HepG2 (cell line): ENCODE measurements around the gene PDIK1L. TPM values are rescaled to one million over a fixed set of nuclear protein-coding genes. Genes with fewer than 3 reads are reported as not detected.
A peak's percentile ranks its signal among the peaks of the same experiment; 100 is the strongest.

Experiments used
- DMAP1 ChIP-seq: IDR thresholded peaks from 2 replicates; pipeline ENCODE4 v1.6.1; 2016
- FLYWCH1 ChIP-seq: sonication (generic); formaldehyde crosslinking; IDR thresholded peaks from 2 replicates; pipeline ENCODE4 v1.8.1; 2023; ENCODE audit warnings: mild to moderate bottlenecking, missing genetic modification reagents
- FOXA3 ChIP-seq: IDR thresholded peaks from 2 replicates; pipeline ENCODE4 v1.6.1; 2016; ENCODE audit warnings: missing genetic modification reagents, missing compliant biosample characterization
- FOXK1 ChIP-seq: sonication (generic); formaldehyde crosslinking; IDR thresholded peaks from 2 replicates; pipeline ENCODE4 v1.4.0; 2020; ENCODE audit warnings: low read depth, missing genetic modification reagents, borderline replicate concordance
- GPBP1L1 ChIP-seq: sonication (generic); formaldehyde crosslinking; IDR thresholded peaks from 2 replicates; pipeline ENCODE4 v1.5.0; 2020; ENCODE audit warnings: mild to moderate bottlenecking, missing genetic modification reagents
- HDAC2 ChIP-seq: sonication (generic); formaldehyde crosslinking; IDR thresholded peaks from 2 replicates; pipeline ENCODE4 v1.4.0; 2020; ENCODE audit warnings: missing genetic modification reagents
- MYNN ChIP-seq: sonication (generic); formaldehyde crosslinking; IDR thresholded peaks from 2 replicates; pipeline ENCODE4 v1.4.0; 2020; ENCODE audit warnings: mild to moderate bottlenecking, low read depth, missing genetic modification reagents
- MZF1 ChIP-seq: sonication (generic); formaldehyde crosslinking; IDR thresholded peaks from 2 replicates; pipeline ENCODE4 v1.8.1; 2023; ENCODE audit warnings: mild to moderate bottlenecking, missing genetic modification reagents, borderline replicate concordance
- PLRG1 ChIP-seq: fragments of 450-650 bp; conservative IDR thresholded peaks from 2 replicates; pipeline ENCODE4 v1.6.1; 2016
- SAP130 ChIP-seq: IDR thresholded peaks from 2 replicates; pipeline ENCODE4 v1.6.1; 2016; ENCODE audit warnings: low read depth
- SRF ChIP-seq: IDR thresholded peaks from 2 replicates; pipeline ENCODE4 v1.6.1; 2011; ENCODE audit warnings: mild to moderate bottlenecking, low read depth, low read length, moderate library complexity
- SRY ChIP-seq: sonication (generic); formaldehyde crosslinking; IDR thresholded peaks from 2 replicates; pipeline ENCODE4 v1.8.0; 2022; ENCODE audit warnings: mild to moderate bottlenecking, missing genetic modification reagents
- TBL1XR1 ChIP-seq: fragments of 150-350 bp; IDR thresholded peaks from 2 replicates; pipeline ENCODE4 v1.6.1; 2014; ENCODE audit warnings: borderline replicate concordance, low read length; ENCODE audit not compliant: partially characterized antibody
- ZBTB38 ChIP-seq: sonication (generic); formaldehyde crosslinking; IDR thresholded peaks from 2 replicates; pipeline ENCODE4 v1.5.1; 2020; ENCODE audit warnings: mild to moderate bottlenecking, missing genetic modification reagents
- ZFY ChIP-seq: sonication (generic); formaldehyde crosslinking; IDR thresholded peaks from 2 replicates; pipeline ENCODE4 v1.4.0; 2020; ENCODE audit warnings: missing genetic modification reagents
- ZKSCAN8 ChIP-seq: IDR thresholded peaks from 2 replicates; pipeline ENCODE4 v1.6.1; 2016; ENCODE audit warnings: borderline replicate concordance, missing genetic modification reagents, missing compliant biosample characterization
- ZNF121 ChIP-seq: sonication (generic); formaldehyde crosslinking; IDR thresholded peaks from 2 replicates; pipeline ENCODE4 v1.5.0; 2020; ENCODE audit warnings: mild to moderate bottlenecking, missing genetic modification reagents
- ZNF350 ChIP-seq: sonication (generic); formaldehyde crosslinking; IDR thresholded peaks from 2 replicates; pipeline ENCODE4 v1.4.0; 2020; ENCODE audit warnings: mild to moderate bottlenecking, low read depth, missing genetic modification reagents, borderline replicate concordance
- ZNF382 ChIP-seq: sonication (generic); formaldehyde crosslinking; IDR thresholded peaks from 2 replicates; pipeline ENCODE4 v1.5.0; 2020; ENCODE audit warnings: missing genetic modification reagents, mild to moderate bottlenecking, borderline replicate concordance
- ZNF44 ChIP-seq: sonication (generic); formaldehyde crosslinking; IDR thresholded peaks from 2 replicates; pipeline ENCODE4 v1.5.1; 2020; ENCODE audit warnings: mild to moderate bottlenecking, missing genetic modification reagents
- ZNF552 ChIP-seq: sonication (generic); formaldehyde crosslinking; IDR thresholded peaks from 2 replicates; pipeline ENCODE4 v1.9.0; 2022; ENCODE audit warnings: missing genetic modification reagents, mild to moderate bottlenecking, borderline replicate concordance
- ZNF567 ChIP-seq: sonication (generic); formaldehyde crosslinking; IDR thresholded peaks from 2 replicates; pipeline ENCODE4 v1.8.1; 2023; ENCODE audit warnings: mild to moderate bottlenecking, missing genetic modification reagents, borderline replicate concordance
- ZNF607 ChIP-seq: sonication (generic); formaldehyde crosslinking; IDR thresholded peaks from 2 replicates; pipeline ENCODE4 v1.5.1; 2020; ENCODE audit warnings: missing genetic modification reagents, mild to moderate bottlenecking, borderline replicate concordance
- ZNF672 ChIP-seq: sonication (generic); formaldehyde crosslinking; IDR thresholded peaks from 2 replicates; pipeline ENCODE4 v1.8.1; 2022; ENCODE audit warnings: missing genetic modification reagents
- polyA plus RNA-seq, 8 experiments: library from polyadenylated mRNA; depleted of rRNA in 3 of 8; stranded (reverse) in 7 of 8; unstranded in 1 of 8; fragments of >200 nt; fragmentation: Illumina TruSeq in 4 of 8; extraction: Trizol in 4 of 8; gene quantifications; 2 replicates each; pipeline versions ENCODE4 v1.2.1 to v1.2.3, GENCODE V29; 2011 to 2016; ENCODE audit warnings: low read depth in 4 of 8, missing spikeins in 1 of 8, mixed read lengths in 1 of 8; ENCODE audit not compliant: insufficient read depth in 1 of 8
- total RNA-seq, 5 experiments: library from RNA; depleted of rRNA; stranded (reverse); fragments of >200 nt; fragmentation: Illumina TruSeq; extraction: Trizol; gene quantifications; 2 replicates each; pipeline ENCODE4 v1.2.3, GENCODE V29; 2016; ENCODE audit warnings: low read depth in 1 of 5
- TF ChIP-seq, protein P1 (sequence below): sonication (generic); formaldehyde crosslinking; IDR thresholded peaks from 2 replicates; pipeline ENCODE4 v1.4.0; 2020; ENCODE audit warnings: mild to moderate bottlenecking, missing genetic modification reagents
- TF ChIP-seq, protein P2 (sequence below): sonication (generic); formaldehyde crosslinking; IDR thresholded peaks from 2 replicates; pipeline ENCODE4 v1.9.0; 2021; ENCODE audit warnings: missing genetic modification reagents, mild to moderate bottlenecking, borderline replicate concordance

Gene PDIK1L
- total and polyA plus RNA-seq, 2 of the 13 experiments (the other 11 are each of a cell fraction or from before 2014, with no cell fraction given), result 1.9 to 4.6 TPM

DNA sequence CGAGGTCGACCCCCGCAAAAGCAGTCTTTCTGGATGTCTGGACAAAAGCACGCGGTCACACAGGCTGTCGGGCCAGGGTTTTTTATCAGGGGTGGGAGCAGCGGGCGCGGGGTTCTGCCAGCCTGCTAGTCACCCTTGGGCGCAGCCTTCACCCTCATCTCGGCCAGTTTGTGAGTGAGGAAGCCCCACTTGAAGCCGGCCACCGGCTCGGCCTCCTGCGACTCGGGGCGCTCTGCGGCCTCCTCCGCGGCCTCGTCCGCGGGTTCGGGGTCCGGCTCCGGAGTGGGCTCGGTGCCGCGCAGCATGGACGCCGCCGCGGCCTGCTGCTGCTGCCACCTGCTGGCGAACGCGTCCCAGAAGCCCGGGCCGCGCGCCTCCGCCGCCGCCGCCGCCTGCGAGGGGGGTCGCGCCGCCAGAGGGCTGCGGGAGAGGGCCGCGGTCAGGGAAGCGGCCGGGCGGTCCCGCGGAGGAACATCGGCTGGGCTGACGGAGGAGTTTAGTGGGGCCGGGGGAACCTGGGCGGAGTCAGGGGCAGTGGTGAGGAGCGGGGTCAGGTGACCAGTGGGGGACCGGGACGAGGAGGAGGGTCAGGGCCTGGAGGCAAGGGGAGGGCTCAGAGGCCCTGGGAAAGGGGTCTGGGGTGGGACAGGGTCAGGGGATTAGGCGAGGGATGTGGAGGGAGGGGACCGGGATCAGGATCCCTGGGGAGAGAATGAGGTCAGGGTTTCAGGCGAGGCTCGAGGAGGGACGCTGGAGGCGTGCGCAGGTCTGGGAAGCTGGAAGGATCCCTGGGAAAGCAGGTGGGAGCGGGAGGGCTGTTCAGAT is 52.6 kb downstream of the PDIK1L start (continued):
- TF ChIP-seq TBL1XR1 (no peak), DMAP1 (CRISPR knock-in tag) (no peak), FOXA3 (CRISPR knock-in tag) (no peak), ZNF567 (CRISPR knock-in tag) (no peak), ZKSCAN8 (CRISPR knock-in tag) (no peak), ZNF552 (CRISPR knock-in tag) (no peak), SRF (no peak), PLRG1 (no peak), ZNF382 (CRISPR knock-in tag) (no peak), HDAC2 (CRISPR knock-in tag) (no peak), ZNF350 (CRISPR knock-in tag) (no peak), MYNN (CRISPR knock-in tag) (no peak), SRY (CRISPR knock-in tag) (peak; percentile 58; the same call in 1 of the 2 replicates), ZFY (CRISPR knock-in tag) (peak; percentile 59), ZNF44 (CRISPR knock-in tag) (no peak), SAP130 (CRISPR knock-in tag) (0 out of 2 replicates have a peak, but pooled peaks have one; percentile 12), ZNF607 (no peak), MZF1 (no peak), ZBTB38 (CRISPR knock-in tag) (no peak), GPBP1L1 (no peak), ZNF672 (CRISPR knock-in tag) (no peak), FLYWCH1 (CRISPR knock-in tag) (no peak), ZNF121 (no peak), FOXK1 (CRISPR knock-in tag) (no peak)
- TF ChIP-seq, protein P1, sequence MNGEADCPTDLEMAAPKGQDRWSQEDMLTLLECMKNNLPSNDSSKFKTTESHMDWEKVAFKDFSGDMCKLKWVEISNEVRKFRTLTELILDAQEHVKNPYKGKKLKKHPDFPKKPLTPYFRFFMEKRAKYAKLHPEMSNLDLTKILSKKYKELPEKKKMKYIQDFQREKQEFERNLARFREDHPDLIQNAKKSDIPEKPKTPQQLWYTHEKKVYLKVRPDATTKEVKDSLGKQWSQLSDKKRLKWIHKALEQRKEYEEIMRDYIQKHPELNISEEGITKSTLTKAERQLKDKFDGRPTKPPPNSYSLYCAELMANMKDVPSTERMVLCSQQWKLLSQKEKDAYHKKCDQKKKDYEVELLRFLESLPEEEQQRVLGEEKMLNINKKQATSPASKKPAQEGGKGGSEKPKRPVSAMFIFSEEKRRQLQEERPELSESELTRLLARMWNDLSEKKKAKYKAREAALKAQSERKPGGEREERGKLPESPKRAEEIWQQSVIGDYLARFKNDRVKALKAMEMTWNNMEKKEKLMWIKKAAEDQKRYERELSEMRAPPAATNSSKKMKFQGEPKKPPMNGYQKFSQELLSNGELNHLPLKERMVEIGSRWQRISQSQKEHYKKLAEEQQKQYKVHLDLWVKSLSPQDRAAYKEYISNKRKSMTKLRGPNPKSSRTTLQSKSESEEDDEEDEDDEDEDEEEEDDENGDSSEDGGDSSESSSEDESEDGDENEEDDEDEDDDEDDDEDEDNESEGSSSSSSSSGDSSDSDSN, result no peak; the same call in 1 of the 2 replicates
- TF ChIP-seq, protein P2, sequence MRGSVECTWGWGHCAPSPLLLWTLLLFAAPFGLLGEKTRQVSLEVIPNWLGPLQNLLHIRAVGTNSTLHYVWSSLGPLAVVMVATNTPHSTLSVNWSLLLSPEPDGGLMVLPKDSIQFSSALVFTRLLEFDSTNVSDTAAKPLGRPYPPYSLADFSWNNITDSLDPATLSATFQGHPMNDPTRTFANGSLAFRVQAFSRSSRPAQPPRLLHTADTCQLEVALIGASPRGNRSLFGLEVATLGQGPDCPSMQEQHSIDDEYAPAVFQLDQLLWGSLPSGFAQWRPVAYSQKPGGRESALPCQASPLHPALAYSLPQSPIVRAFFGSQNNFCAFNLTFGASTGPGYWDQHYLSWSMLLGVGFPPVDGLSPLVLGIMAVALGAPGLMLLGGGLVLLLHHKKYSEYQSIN (CRISPR knock-in tag), result no peak
